GM12872 (cell line): Measurements from ENCODE around the gene GLIS2.
A peak's percentile ranks its signal among the peaks of the same experiment; 100 is the strongest.

Experiments used
- TF ChIP-seq, protein P1 (sequence below): IDR thresholded peaks from 3 replicates; pipeline ENCODE4 v1.5.1; 2011; ENCODE audit warnings: low read depth, mild to moderate bottlenecking, low read length, moderate library complexity; ENCODE audit not compliant: insufficient read depth

Gene GLIS2

GRCh38 chr16:4354512-4355409 lies 38.9 kb downstream of the GLIS2 start:
- TF ChIP-seq, protein P1, sequence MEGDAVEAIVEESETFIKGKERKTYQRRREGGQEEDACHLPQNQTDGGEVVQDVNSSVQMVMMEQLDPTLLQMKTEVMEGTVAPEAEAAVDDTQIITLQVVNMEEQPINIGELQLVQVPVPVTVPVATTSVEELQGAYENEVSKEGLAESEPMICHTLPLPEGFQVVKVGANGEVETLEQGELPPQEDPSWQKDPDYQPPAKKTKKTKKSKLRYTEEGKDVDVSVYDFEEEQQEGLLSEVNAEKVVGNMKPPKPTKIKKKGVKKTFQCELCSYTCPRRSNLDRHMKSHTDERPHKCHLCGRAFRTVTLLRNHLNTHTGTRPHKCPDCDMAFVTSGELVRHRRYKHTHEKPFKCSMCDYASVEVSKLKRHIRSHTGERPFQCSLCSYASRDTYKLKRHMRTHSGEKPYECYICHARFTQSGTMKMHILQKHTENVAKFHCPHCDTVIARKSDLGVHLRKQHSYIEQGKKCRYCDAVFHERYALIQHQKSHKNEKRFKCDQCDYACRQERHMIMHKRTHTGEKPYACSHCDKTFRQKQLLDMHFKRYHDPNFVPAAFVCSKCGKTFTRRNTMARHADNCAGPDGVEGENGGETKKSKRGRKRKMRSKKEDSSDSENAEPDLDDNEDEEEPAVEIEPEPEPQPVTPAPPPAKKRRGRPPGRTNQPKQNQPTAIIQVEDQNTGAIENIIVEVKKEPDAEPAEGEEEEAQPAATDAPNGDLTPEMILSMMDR: no peak

DNA sequence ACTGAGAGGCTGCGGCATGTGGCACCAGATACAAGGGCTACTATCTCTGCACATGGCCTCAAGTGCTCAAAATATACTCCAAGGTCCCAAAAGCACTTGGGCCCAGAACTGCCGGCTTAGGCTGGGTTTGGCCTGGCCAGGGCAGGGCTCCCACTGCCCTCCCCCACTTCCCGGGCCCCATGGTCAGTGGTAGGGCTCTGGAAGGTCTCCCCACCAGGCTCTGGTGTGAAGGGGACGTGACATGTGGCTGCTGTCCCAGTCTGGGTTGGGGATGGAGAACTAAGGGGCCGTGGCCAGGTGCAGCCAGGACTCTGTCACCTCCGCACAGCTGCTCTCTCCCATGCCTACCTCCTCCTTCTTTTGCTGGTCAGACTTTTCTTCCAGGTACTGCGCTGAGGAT lies 41.0 kb downstream of the GLIS2 start:
- TF ChIP-seq, protein P1: no peak

DNA sequence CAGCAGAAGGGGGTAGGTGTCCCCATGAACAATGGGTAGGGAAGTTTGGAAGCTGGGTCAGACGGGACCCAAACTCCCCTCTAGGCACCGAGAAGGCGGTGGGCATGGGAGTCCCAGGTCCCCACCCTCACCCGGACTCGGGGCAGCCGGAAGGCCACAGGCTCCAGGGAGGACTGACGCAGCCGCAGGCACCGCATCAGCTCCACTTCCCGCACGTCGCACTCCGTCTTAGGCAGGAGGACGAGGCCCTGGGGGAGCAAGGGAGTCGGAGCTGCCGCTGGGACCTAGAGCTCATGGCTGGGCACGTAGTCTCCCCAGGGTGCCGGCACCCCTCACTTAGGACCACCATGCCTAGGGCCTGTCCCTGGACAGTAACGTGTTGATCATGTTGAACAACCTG lies 42.4 kb downstream of the GLIS2 start:
- TF ChIP-seq, protein P1: no peak

DNA sequence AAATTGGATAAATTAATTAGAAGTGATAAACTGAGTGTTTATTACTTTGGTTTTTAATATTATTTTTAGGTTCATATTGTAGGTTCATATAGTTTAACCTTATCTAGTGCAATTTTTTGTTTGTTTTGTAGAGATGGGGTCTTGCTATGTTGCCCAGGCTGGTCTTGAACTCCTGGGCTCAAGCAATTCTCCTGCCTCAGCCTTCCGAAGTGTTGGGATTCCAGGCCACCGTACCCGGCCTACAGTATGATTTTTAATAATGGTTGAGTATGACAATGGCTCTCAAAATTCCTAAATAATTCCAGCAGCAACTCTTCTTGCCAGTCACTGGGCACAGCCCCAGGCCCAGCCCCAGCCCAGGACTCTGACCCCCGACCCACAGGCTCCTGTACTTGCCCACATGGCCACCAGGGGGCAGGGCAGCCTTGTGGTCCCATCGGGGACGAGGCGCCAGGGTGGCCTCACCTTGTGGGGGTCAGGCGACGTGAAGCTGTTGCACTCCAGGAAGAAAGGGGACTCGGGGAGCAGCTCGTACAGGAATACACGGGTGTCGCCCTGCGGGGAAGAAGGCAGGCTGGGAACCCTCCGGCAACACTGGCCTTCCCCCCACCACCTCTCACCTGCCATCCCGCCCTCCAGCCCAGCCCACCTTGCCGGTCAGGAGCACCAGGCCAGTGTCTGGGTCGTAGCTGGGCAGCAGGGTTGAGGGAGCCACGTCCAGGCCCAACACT lies 43.1 kb downstream of the GLIS2 start:
- TF ChIP-seq, protein P1: peak; percentile 91

DNA sequence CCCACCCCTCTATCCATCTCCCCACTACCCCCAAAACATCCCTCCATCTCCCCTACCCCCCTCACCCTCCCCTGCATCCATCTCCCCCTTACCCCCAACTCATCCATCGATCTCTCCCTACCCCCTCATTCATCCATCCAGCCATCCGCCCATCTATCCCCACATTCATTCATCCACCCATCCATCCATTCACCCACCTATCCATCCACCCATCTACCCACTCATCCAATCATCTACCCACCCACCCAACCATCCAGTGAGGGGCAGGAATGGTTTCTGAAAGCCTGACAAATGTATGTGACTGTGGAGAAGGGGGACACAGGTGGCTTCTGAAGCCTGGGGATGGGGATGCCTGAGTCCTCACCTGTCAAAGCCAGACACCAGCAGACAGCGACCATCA lies 44.0 kb downstream of the GLIS2 start:
- TF ChIP-seq, protein P1: no peak

DNA sequence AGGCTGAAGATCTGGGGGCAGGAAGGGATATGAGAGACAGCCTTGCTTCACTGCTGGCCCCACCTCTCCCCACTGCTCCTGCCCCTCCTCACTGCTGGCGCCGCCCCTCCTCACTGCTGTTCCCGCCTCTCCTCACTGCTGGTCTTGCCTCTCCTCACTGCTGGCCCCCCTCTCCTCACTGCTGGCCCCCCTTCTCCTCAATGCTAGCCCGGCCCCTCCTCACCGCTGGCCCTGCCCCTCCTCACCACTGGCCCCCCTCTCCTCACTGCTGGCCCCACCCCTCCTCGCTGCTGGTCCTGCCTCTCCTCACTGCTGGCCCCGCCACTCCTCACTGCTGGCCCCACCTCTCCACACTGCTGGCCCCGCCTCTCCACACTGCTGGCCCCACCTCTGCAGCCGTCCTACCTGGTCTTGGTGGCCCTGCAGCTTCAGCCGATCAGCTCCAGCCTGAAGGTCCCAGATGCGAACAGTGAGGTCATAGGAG lies 44.7 kb downstream of the GLIS2 start:
- TF ChIP-seq, protein P1: no peak

GRCh38 chr16:4361033-4361943 lies 45.4 kb downstream of the GLIS2 start:
- TF ChIP-seq, protein P1: no peak
